Liver (tissue), 3 donors: ENCODE measurements around the gene SIRT1.

Source experiments
- CTCF ChIP-seq: fragments of 150-350 bp; IDR thresholded peaks from 2 replicates; pipeline ENCODE4 v1.5.1; 2017; ENCODE audit warnings: improper control_type of control experiment, low read depth, low read length; ENCODE audit not compliant: missing input control
- FOXA1 ChIP-seq: IDR thresholded peaks from 2 replicates; pipeline ENCODE4 v1.6.1; 2016; ENCODE audit warnings: antibody characterized with exemption
- MAX ChIP-seq: IDR thresholded peaks from 2 replicates; pipeline ENCODE4 v1.6.1; 2016; ENCODE audit warnings: antibody characterized with exemption
- RAD21 ChIP-seq, 2 donors: IDR thresholded peaks; 2 replicates each; pipeline ENCODE4 v1.6.1; 2016; ENCODE audit warnings: antibody characterized with exemption in 2 of 2, mild to moderate bottlenecking in 2 of 2
- TAF1 ChIP-seq: conservative IDR thresholded peaks from 2 replicates; pipeline ENCODE4 v1.6.1; 2016; ENCODE audit warnings: antibody characterized with exemption, mild to moderate bottlenecking
- donor health status: healthy.
- donor health status: healthy.

GRCh38 chr10:67935223-67935622 is 50.8 kb downstream of the SIRT1 start:
- TF ChIP-seq CTCF (no peak), MAX (no peak), FOXA1 (no peak), TAF1 (no peak), RAD21 (IDR thresholded peaks at IDR 0.05) (no peak)
